C4-2B (cell line): ENCODE results near the gene SMOC2.

Source experiments
- ZFX ChIP-seq: fragments of 450-650 bp; IDR thresholded peaks from 2 replicates; pipeline ENCODE4 v1.6.1; 2017
- TF ChIP-seq, protein P1 (sequence below): fragments of 450-650 bp; conservative IDR thresholded peaks from 2 replicates; pipeline ENCODE4 v1.5.1; 2017; ENCODE audit warnings: mild to moderate bottlenecking

DNA sequence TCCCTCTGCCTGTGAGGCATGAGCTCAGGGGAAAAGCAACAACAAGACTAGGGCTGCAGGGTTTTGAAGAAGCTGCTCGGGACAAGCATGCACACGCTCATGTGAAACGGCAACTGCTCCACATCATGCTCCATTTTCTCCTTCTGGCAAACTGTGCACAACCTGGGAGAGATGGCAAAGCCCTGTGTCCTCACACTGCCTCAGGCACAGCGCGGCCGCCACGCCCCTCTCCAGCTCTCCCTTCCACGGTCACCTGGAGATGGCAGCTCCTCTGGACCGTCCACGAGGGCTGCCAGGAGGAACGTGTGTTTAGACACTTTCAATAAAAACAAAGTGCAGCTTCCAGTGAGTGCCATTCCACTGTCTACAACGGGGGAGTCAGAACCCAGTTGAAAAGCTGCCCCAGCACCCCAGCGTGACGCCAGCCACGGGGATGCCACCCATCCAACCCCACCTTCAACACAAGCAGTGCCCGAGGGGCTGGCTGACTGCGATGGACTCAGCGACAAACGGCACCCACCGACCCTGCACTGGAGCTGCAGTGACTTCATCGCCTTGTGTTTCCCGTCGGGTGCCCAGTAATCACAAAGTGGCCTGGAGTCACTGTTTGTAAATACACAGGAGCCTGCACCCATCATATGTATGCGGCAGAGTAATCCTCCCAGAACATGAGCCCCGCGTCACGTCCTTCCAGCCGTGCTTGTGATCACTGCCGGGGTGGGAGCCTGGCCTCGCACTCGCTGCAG lies 16.1 kb downstream of the SMOC2 start:
- TF ChIP-seq, protein P1, sequence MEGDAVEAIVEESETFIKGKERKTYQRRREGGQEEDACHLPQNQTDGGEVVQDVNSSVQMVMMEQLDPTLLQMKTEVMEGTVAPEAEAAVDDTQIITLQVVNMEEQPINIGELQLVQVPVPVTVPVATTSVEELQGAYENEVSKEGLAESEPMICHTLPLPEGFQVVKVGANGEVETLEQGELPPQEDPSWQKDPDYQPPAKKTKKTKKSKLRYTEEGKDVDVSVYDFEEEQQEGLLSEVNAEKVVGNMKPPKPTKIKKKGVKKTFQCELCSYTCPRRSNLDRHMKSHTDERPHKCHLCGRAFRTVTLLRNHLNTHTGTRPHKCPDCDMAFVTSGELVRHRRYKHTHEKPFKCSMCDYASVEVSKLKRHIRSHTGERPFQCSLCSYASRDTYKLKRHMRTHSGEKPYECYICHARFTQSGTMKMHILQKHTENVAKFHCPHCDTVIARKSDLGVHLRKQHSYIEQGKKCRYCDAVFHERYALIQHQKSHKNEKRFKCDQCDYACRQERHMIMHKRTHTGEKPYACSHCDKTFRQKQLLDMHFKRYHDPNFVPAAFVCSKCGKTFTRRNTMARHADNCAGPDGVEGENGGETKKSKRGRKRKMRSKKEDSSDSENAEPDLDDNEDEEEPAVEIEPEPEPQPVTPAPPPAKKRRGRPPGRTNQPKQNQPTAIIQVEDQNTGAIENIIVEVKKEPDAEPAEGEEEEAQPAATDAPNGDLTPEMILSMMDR = no peak
- no peak for TF ChIP-seq ZFX
